SH-SY5Y (cell line): ENCODE data around the gene NAALADL2.

ENCODE experiments used
- GATA2 ChIP-seq: IDR thresholded peaks from 2 replicates; pipeline ENCODE4 v1.6.1; 2011; ENCODE audit warnings: mild to moderate bottlenecking, low read depth, low read length
- GATA3 ChIP-seq: IDR thresholded peaks from 2 replicates; pipeline ENCODE4 v1.6.1; 2011; ENCODE audit warnings: low read depth, mild to moderate bottlenecking, low read length, moderate library complexity

GRCh38 chr3:175163686-175164085, 304.6 kb downstream of the NAALADL2 start:
- TF ChIP-seq GATA3, result no peak
- no peak for TF ChIP-seq GATA2
